Measurements from ENCODE around the gene INTS6. TPM values are rescaled to one million over a fixed set of nuclear protein-coding genes. Genes with fewer than 3 reads are reported as not detected.

INTS6 gene
- total RNA-seq, 1 donor from 2014 or later, result 44.7 TPM

DNA sequence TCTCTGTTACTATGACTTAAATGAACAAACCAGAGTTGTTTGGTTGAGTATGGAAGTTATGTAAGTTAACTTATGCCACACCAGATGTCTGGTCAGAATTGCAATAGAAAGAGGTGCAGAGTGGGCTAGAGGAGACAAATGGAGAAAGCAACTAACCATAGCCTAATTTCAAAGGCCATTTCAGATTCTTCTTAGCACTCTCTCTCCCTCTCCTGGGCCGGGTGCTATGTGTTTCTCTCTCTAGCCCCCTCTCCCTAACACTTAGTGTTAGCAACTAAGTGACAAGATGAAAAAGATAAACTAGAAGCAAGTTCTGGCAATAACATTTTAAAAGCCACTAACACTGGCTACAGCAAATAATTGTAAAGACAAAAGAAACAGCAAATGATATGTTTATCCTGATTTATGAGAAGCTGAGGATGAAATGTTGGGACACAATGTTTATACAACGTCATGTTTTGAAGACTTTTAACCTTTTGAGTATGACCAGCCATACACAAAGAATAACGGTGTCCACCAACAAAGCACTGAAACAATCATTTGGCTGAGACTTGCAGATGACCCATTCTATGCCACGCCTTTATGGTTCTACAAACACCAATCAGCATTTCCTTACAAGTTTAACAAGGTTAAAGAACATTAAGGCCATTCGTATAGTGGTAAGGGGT lies 94.8 kb downstream of the INTS6 start:
- Mint-ChIP-seq H3K36me3 (peaks cover 9% of the 10 kb centered on the region), H3K27me3 (no peaks in the 10 kb centered on the region), H3K4me3 (no peak overlapping the region), H3K27ac (no peak overlapping the region), H3K4me1 (ENCODE audit: unreplicated experiment) (peaks cover 3% of the 10 kb centered on the region), H3K9me3 (no peaks in the 10 kb centered on the region)
- TF ChIP-seq, protein P1, sequence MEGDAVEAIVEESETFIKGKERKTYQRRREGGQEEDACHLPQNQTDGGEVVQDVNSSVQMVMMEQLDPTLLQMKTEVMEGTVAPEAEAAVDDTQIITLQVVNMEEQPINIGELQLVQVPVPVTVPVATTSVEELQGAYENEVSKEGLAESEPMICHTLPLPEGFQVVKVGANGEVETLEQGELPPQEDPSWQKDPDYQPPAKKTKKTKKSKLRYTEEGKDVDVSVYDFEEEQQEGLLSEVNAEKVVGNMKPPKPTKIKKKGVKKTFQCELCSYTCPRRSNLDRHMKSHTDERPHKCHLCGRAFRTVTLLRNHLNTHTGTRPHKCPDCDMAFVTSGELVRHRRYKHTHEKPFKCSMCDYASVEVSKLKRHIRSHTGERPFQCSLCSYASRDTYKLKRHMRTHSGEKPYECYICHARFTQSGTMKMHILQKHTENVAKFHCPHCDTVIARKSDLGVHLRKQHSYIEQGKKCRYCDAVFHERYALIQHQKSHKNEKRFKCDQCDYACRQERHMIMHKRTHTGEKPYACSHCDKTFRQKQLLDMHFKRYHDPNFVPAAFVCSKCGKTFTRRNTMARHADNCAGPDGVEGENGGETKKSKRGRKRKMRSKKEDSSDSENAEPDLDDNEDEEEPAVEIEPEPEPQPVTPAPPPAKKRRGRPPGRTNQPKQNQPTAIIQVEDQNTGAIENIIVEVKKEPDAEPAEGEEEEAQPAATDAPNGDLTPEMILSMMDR (conservative IDR thresholded peaks at IDR 0.05), result no peak
- no peak for DNase-seq (ENCODE audit: extremely low spot score, unreplicated experiment)

GRCh38 chr13:51355217-51355616 lies 97.6 kb downstream of the INTS6 start:
- Mint-ChIP-seq H3K36me3 (no peaks in the 10 kb centered on the region), H3K4me3 (no peak overlapping the region), H3K27me3 (no peaks in the 10 kb centered on the region), H3K27ac (no peak overlapping the region), H3K9me3 (no peaks in the 10 kb centered on the region), H3K4me1 (ENCODE audit: unreplicated experiment) (peaks cover 3% of the 10 kb centered on the region)
- TF ChIP-seq, protein P1 (conservative IDR thresholded peaks at IDR 0.05), result no peak
- DNase-seq (ENCODE audit: extremely low spot score, unreplicated experiment), result no peak

DNA sequence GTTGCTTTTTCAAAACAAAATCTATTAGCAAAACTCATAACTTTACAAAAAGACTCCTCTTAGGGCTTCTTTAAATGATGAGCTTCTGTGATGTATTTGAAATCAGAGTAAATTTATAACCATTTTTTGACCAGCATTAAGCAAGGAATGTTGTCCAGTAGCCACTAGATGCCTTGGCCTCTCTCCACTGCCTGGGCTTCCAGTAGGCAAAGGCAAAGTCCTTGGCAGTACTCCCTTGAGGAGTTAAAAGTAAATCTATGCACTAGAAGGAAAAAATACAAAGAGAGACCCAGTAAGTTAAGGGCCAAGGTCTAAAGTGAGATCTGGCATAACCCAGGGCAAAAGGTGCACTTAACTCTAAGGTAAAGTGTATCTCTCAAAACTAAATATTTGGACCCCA lies 103.8 kb downstream of the INTS6 start:
- no peak for DNase-seq (ENCODE audit: extremely low spot score, unreplicated experiment)
- Mint-ChIP-seq H3K27ac (no peak overlapping the region), H3K36me3 (no peaks in the 10 kb centered on the region), H3K27me3 (no peaks in the 10 kb centered on the region), H3K4me1 (ENCODE audit: unreplicated experiment) (no peaks in the 10 kb centered on the region), H3K9me3 (no peaks in the 10 kb centered on the region), H3K4me3 (no peak overlapping the region)
- TF ChIP-seq, protein P1 (conservative IDR thresholded peaks at IDR 0.05), result no peak

- no peak for DNase-seq (ENCODE audit: extremely low spot score, unreplicated experiment)
- peaks cover 5% of the 10 kb centered on the region for H3K4me1 Mint-ChIP-seq (ENCODE audit: unreplicated experiment)
- H3K36me3 Mint-ChIP-seq, result no peaks in the 10 kb centered on the region
- H3K27me3 Mint-ChIP-seq, result no peaks in the 10 kb centered on the region
- no peak overlapping the region for H3K27ac Mint-ChIP-seq
- H3K4me3 Mint-ChIP-seq, result no peak overlapping the region
- H3K9me3 Mint-ChIP-seq, result no peaks in the 10 kb centered on the region
- TF ChIP-seq, protein P1 (conservative IDR thresholded peaks at IDR 0.05), result no peak
These were observed 104.5 kb downstream of the INTS6 start for GRCh38 chr13:51348069-51348967.

DNA sequence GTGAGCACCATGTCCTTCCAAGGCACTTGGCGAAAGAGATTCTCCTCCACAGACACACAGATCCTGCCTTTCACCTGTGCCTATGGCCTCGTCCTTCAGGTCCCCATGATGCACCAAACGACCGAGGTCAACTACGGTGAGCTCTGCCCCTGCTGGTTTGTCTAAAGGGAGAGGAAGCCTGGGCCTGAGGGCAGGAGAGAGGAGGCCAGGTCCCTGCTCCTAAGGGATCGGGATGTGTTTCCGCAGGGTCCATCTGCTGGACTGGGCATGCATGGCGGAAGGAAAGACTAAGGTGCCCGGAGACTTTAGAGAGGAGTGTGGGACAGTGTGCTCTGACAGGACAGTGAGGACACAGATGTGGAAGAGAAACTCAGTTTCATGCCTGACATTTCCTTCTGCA lies 105.7 kb downstream of the INTS6 start:
- Mint-ChIP-seq H3K4me3 (no peak overlapping the region), H3K27me3 (no peaks in the 10 kb centered on the region), H3K9me3 (no peaks in the 10 kb centered on the region), H3K27ac (no peak overlapping the region), H3K4me1 (ENCODE audit: unreplicated experiment) (peaks cover 7% of the 10 kb centered on the region), H3K36me3 (no peaks in the 10 kb centered on the region)
- TF ChIP-seq, protein P1 (conservative IDR thresholded peaks at IDR 0.05), result no peak
- no peak for DNase-seq (ENCODE audit: extremely low spot score, unreplicated experiment)

Measured in type B pancreatic cell (in vitro differentiated cells).